ENCODE results near the gene PRRC2B.

- TF ChIP-seq CTCF (IDR thresholded peaks at IDR 0.05) = no peak
- TF ChIP-seq POLR2A (IDR thresholded peaks at IDR 0.05) = no peak
Measured at GRCh38 chr9:131461166-131461565, 67.3 kb downstream of the PRRC2B start.

All from lower leg skin (tissue), 3 donors.